ENCODE measurements around the gene HAO1. TPM values are rescaled to one million over a fixed set of nuclear protein-coding genes. Genes with fewer than 3 reads are reported as not detected.

Gene HAO1
- not detected for total RNA-seq

DNA sequence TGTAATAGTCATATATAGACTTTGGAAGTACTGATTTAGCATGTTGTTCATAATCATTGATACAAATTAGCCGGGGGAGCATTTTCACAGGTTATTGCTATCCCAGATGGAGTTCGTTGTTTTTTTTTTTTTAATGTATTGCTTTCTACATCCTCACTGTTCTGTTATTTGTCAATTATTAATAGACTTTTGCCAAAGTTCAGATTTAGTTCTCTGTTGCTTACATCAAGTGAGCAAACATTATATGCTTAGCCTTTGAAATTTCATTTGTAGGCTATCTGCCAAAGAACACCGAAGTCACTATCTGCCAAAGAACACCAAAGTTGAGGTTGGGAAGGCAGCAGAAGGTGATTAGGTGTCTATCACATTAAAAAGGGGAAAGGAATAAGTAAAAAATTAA, at the start of gene HAO1:
HAO1 (minus strand) TSS at position 118 of the 400 bp plus-strand sequence; CDS start at position 82, 36 bp downstream.

Small RNAs within 50 kb of the gene (small RNA-seq; reads per million reads assigned to genes)
- 0 reads per million in 2 donors for gene AL021879.1

Other genes starting within 250 kb of the HAO1 start
- gene TMX4, start 79.3 kb upstream of the HAO1 start, total RNA-seq: 10 to 100 TPM; 24.4 to 44.6 TPM
- gene PLCB1, start 191.8 kb upstream of the HAO1 start, total RNA-seq: 1 to 10 TPM in 1 of 2 donors, under 1 TPM in 1; under 0.01 to 1.7 TPM